Measurements from ENCODE around the gene SH2D4B. TPM values are rescaled to one million over a fixed set of nuclear protein-coding genes. Genes with fewer than 3 reads are reported as not detected.
A peak's percentile ranks its signal among the peaks of the same experiment; 100 is the strongest.

SH2D4B gene
- total RNA-seq, 3 donors from 2014 or later, result 0.15 to 0.16 TPM; not detected in 1

- peak overlapping the region in 1 of 3 donors; percentile 36 for H3K4me3 ChIP-seq
- no peaks in the 10 kb centered on the region for H3K36me3 ChIP-seq
- TF ChIP-seq CTCF (IDR thresholded peaks at IDR 0.05), result no peak
- no peak for TF ChIP-seq POLR2AphosphoS5 (IDR thresholded peaks at IDR 0.05)
- TF ChIP-seq POLR2A (IDR thresholded peaks at IDR 0.05), result no peak
- no peak for DNase-seq (ENCODE audit: low spot score in 2 of 2)
- intact Hi-C loops (cut with DNase I; ENCODE audit: low total_unique reads), result no loop called here
- H3K9me3 ChIP-seq, result no peaks in the 10 kb centered on the region
- H3K27ac ChIP-seq, result peak overlapping the region; percentile 92 to 96
- peaks cover 22 to 42% of the 10 kb centered on the region in 2 donors for H3K4me1 ChIP-seq
- no peaks in the 10 kb centered on the region for H3K27me3 ChIP-seq
These were observed 39.4 kb upstream of the SH2D4B start for GRCh38 chr10:80498078-80498832.

GRCh38 chr10:80498833-80499741, 38.6 kb upstream of the SH2D4B start:
- intact Hi-C loops (cut with DNase I; ENCODE audit: low total_unique reads), result no loop called here
- Histone ChIP-seq H3K27me3 (no peaks in the 10 kb centered on the region), H3K4me3 (peak overlapping the region in 1 of 3 donors; percentile 36), H3K36me3 (no peaks in the 10 kb centered on the region), H3K4me1 (peaks cover 27 to 45% of the 10 kb centered on the region in 2 donors), H3K27ac (peak overlapping the region; percentile 92 to 96), H3K9me3 (no peaks in the 10 kb centered on the region)
- DNase-seq (ENCODE audit: low spot score in 2 of 2), result peak; percentile 84 to 90
- TF ChIP-seq CTCF (IDR thresholded peaks at IDR 0.05) (no peak), POLR2AphosphoS5 (IDR thresholded peaks at IDR 0.05) (peak; percentile 87 to 99 (median 96))

GRCh38 chr10:80500572-80501380, 36.9 kb upstream of the SH2D4B start:
- peak overlapping the region; percentile 92 to 96 for H3K27ac ChIP-seq
- no peak for DNase-seq (ENCODE audit: low spot score in 2 of 2)
- intact Hi-C loops (cut with DNase I; ENCODE audit: low total_unique reads), result loop anchor here (5.0 kb wide), 1 partner anchor 38 kb away; no protein-coding TSS in a partner anchor
- TF ChIP-seq POLR2AphosphoS5 (IDR thresholded peaks at IDR 0.05), result no peak
- TF ChIP-seq CTCF (IDR thresholded peaks at IDR 0.05), result peak in 2 of 3 donors; percentile 6 to 14
- no peaks in the 10 kb centered on the region for H3K27me3 ChIP-seq
- H3K4me1 ChIP-seq, result peaks cover 41 to 60% of the 10 kb centered on the region in 2 donors
- H3K9me3 ChIP-seq, result no peaks in the 10 kb centered on the region
- no peaks in the 10 kb centered on the region for H3K36me3 ChIP-seq
- no peak overlapping the region for H3K4me3 ChIP-seq

GRCh38 chr10:80501381-80501912, 36.3 kb upstream of the SH2D4B start:
- no peak for TF ChIP-seq POLR2AphosphoS5 (IDR thresholded peaks at IDR 0.05)
- no peak for TF ChIP-seq POLR2A (IDR thresholded peaks at IDR 0.05)
- TF ChIP-seq CTCF (IDR thresholded peaks at IDR 0.05), result no peak
- H3K27me3 ChIP-seq, result no peaks in the 10 kb centered on the region
- peak overlapping the region; percentile 89 to 92 for H3K27ac ChIP-seq
- no peaks in the 10 kb centered on the region for H3K9me3 ChIP-seq
- H3K4me1 ChIP-seq, result peaks cover 44 to 64% of the 10 kb centered on the region in 2 donors
- intact Hi-C loops (cut with DNase I; ENCODE audit: low total_unique reads), result loop anchor here (5.0 kb wide), 1 partner anchor 39 kb away; no protein-coding TSS in a partner anchor
- H3K36me3 ChIP-seq, result no peaks in the 10 kb centered on the region
- DNase-seq (ENCODE audit: low spot score in 2 of 2), result no peak
- no peak overlapping the region for H3K4me3 ChIP-seq

Measured in breast epithelium (tissue), 4 donors.